GM18951 (cell line): ENCODE results near the gene ABI3.

Experiments used
- POLR2A ChIP-seq: IDR thresholded peaks from 4 replicates; pipeline ENCODE4 v1.6.1; 2011; ENCODE audit warnings: mild to moderate bottlenecking; ENCODE audit not compliant: insufficient read length, insufficient read depth; ENCODE audit errors: extremely low read depth
- in situ Hi-C: fragments of 300-500 bp; cut with MboI; formaldehyde crosslinking; loops from one replicate; pipeline ENCODE4 v1.12.0; 2022; ENCODE audit warnings: low sequenced_read_pairs, mixed read lengths, inconsistent platforms; ENCODE audit not compliant: unreplicated experiment

The ABI3 gene

DNA sequence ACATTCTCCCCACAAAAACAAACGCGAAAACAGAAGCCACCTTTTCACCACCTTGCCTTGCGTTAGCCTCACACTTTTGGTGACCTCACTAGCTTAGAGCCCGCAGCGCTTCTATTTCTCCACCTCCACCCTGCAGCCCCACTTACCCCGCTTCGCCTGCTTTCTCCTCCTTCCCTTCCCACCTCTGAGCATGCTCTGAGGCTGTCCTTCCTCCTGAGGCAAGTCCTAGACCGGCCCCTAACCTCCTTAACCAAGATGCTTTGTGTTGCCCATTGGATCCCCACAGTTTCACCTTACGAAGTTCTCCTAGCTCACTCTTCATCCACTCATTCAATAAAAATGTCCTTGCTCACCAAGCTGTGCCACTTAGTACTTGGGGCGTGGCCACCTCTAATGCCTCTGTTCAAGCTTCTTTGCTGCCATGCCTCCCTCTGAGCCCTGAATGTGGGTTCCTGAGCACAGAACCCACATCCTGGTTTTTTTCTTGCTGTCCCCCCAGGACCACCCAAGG is 1.4 kb upstream of the ABI3 start:
- in situ Hi-C loops: no loop called here
- TF ChIP-seq POLR2A: no peak

- in situ Hi-C loops: no loop called here
- peak; percentile 37 for TF ChIP-seq POLR2A
Measured at GRCh38 chr17:49213399-49213798, 2.9 kb downstream of the ABI3 start.

DNA sequence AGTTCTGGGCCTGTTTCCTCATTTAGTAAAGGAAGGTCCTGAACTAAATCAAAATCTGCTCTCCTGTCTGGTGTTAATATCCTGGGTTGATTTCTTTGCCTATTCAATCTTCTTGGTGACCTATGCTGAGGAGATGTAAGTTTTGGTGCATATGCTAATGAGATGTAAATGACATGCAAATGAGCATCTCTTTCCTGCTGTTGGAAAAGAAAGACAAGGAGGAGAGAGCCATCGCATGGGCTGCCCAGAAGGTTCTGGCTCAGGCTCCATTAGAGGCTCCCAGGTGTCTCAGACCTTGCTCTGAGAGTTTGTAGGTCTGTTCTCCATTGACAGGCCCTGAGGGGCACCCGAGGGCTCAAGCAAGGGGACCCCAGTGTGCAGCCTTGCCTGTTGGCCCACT is 3.3 kb downstream of the ABI3 start:
- TF ChIP-seq POLR2A: no peak
- in situ Hi-C loops: no loop called here

DNA sequence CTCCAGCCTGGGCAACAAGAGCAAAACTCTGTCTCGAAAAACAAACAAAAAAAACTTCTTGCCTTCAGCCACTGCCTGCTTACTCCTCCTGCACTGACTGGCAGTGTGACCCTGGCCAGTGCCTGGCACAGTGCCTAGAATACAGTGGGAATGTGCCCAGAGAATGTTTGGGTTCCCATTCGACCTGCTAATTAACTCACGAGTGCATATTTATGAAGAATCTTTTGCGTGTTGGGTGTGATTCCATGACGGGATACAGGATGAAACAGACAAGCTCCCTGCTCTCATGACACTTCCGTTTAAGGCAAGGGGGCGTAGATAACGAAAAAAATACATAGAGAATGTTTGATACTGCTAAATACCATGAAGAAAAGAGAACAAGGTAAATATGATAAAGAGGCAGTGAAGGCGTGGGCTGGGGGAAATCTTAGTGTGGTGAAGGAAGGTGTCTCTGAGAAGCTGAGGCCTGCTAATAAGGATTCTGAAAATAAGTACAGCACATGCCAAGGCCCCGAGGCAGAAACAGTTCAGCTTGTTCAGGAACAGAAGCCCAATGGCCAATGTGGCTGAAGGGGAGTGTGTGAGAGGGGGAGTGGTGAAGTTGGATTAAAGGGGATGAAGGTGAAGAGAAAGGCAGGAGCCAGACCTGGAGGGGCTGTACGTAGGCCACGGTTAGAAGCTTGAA is 4.3 kb downstream of the ABI3 start:
- in situ Hi-C loops: no loop called here
- no peak for TF ChIP-seq POLR2A

DNA sequence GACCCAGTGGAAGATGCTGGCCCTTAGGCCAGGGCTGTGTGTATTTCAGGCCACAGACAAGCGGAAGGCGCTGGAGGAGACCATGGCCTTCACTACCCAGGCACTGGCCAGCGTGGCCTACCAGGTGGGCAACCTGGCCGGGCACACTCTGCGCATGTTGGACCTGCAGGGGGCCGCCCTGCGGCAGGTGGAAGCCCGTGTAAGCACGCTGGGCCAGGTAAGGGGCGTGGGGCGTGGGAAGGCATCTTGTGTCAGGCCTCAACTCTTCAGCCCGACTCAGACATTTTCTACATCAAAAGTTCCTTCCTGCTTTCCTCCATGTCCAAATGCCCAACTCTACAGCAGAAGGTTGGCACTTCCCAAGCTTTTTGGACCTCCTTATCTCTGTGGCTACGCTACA is 6.0 kb downstream of the ABI3 start:
- in situ Hi-C loops: no loop called here
- TF ChIP-seq POLR2A: no peak

DNA sequence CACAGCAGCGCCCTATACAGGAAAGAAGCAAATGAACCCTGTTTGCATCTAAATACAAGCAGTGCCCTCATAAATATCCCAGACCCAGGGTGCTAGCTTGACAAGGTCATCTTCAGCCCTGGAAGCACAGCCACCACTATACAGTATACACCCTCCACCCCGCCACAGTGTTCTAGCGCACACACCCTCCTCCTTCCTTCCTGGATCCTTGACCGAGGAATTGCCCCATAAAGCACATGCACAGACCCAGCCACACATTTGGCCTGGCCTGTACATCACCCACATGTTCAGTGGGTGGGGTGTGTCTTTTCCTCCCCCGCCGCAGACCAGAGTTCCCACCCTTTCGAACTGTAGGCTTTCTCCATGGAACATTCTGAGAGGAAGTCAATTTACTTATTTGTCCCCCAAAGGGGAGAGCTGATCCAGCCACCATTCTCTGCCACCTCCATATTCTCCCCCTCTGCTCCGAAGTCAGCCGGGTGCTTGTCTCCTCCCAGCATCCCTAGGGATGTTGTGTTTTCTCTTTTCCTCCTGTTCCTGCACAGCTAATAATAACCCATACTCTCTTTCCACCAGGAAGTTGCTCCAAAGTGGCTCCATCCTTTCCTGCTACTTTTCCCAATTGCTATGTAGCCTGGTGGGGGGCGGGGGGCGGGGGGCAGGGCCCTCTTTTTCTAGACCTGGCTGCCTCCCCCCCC is 6.6 kb downstream of the ABI3 start:
- in situ Hi-C loops: no loop called here
- no peak for TF ChIP-seq POLR2A

GRCh38 chr17:49217651-49218413 is 7.3 kb downstream of the ABI3 start:
- TF ChIP-seq POLR2A: peak; percentile 23
- in situ Hi-C loops: no loop called here

GRCh38 chr17:49218941-49219913 is 8.7 kb downstream of the ABI3 start:
- TF ChIP-seq POLR2A: no peak
- in situ Hi-C loops: no loop called here

- TF ChIP-seq POLR2A: no peak
- in situ Hi-C loops: no loop called here
Measured at GRCh38 chr17:49219987-49220386, 9.5 kb downstream of the ABI3 start.

DNA sequence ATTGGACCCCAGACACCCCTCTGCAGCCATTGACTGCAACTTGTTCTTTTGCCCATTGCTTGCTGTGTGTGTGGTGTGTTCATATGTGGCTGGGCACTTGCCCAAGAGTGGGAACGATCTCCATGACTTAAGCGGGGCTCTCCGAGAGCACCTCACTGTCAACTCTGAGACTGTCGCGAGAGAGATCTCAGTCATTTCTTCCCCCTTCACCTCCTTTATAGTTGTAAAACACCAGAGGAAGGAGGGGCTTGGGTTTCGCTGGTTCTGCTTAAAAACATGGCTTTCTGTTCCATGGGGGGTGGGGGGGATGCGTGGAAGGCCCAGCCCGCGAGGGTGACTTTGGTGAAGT is 12.6 kb downstream of the ABI3 start:
- TF ChIP-seq POLR2A: peak; percentile 27
- in situ Hi-C loops: no loop called here

DNA sequence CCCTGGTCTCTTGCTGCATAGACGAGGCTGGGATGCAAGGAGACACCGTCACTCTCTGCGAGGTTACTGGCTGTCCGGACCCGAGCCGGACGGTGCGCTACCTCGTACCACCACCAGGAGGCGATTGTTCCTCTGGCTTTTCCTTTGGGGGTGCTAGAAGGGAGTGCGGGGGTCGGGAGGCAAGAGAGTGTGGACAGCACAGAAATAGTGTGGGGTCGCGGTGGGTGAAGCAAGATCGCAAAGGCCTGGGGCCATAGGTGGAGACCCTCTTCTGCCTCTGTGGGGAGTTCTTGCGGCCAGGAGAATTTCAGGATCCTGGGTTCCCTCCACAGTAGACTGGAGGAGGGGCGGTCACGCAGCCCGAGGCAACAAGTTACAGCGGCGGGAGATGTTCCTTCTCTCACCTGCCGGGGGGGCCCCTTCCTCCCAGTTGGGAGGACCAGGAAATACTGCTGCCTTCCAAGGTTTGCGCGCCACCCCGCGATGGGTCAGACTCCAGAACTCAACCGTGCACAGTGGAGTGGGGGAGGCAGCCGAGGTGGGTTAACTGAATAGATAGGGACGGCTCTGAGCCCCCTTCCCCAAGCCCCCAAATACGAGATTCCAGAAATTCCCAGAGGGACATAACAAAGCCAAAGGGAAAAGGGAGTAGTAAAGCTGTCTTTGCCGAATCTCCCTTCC is 13.2 kb downstream of the ABI3 start:
- TF ChIP-seq POLR2A: no peak
- in situ Hi-C loops: no loop called here

- TF ChIP-seq POLR2A: no peak
- in situ Hi-C loops: no loop called here
Measured at GRCh38 chr17:49224198-49224996, 13.9 kb downstream of the ABI3 start.

- TF ChIP-seq POLR2A: no peak
- in situ Hi-C loops: no loop called here
Measured at GRCh38 chr17:49224997-49225337, 14.5 kb downstream of the ABI3 start.
